HG03103 (cell line): ENCODE results near the gene CAPS.
"Not testable (repeated sequence)": the region's sequence is repeated elsewhere in the genome, so short reads cannot be mapped to it uniquely, and the experiment has no call there.

ENCODE experiments used
- ATAC-seq: cut with Tn5 transposase; IDR thresholded peaks from one replicate; pipeline ENCODE4 v1.9.1; 2021; ENCODE audit warnings: low read depth; ENCODE audit not compliant: unreplicated experiment

Gene CAPS

DNA sequence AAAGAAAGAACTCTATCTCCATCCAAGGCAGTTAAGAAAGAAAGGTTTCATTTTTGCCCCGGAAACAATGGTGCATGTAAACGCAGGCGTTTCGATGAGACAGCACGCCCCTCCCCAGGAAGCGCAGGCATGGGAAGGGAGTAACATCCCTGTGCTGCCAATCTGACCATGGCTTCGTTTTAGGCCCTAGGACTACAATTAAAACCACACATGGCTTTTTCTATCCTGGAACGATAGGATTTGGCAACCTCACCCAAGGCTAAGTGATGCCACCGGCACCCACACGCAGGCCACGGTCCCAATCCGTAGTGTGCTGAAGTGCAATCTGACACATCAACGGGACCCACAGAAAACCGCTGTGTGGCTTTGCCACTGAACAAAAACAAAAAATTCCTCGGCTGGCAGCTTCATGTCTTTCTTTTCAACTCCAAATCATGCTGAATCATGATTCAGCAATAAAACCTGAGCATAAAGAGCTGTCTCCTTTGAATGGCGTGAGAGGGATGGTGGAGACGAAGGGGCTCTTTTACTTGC is 39.7 kb downstream of the CAPS start:
- no peak for ATAC-seq

DNA sequence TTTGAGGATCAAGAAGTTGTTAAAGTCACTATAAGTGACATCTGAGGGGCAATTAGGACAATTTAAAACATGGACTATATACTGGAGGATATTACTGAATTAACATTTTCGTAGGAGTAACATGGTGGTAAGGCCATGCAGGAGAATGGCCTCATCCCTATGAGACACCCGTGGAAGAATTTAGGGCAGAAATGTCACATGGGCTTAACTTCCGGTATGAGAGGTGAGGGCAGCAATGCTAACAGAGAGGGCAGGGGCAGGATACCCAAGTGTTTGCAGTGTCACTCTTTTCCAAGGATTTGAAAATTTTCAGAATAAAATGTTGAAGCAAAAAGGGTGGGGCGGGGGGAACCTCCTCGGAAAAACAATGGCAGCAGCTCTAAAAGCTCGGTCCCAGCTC is 40.2 kb downstream of the CAPS start:
- ATAC-seq = no peak

DNA sequence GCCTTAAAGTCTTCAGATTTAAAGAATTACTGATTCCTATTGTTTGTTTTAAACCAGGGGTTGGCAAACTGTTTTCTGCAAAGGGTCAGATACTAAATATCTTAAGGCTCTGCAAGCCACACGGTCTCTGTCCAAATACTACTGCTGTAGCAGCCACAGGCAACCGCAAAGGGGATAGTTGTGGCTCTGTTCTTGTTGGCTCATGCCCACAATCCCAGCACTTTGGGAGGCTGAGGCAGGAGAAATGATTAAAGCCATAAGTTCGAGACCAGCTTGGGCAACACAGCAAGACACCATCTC is 41.5 kb downstream of the CAPS start:
- no peak for ATAC-seq

DNA sequence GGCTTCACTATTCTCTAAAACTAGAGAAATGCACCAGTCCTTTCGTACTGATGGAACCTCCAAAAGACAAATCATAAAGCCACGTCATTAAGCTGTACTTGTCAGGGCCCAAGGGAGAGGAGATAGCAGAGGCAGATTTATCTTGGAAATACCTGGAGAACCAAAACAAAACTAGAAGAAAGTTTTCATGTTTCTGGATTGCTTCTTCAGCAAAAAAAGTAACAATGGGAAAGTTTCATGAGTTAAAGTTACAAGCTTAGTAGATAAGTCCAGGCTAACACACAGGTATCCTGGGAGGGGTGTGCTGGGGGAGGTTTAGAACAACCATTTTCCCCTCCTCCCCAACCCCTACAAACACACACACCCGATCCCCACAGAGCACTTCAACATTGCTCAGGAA is 42.3 kb downstream of the CAPS start:
- ATAC-seq = no peak

DNA sequence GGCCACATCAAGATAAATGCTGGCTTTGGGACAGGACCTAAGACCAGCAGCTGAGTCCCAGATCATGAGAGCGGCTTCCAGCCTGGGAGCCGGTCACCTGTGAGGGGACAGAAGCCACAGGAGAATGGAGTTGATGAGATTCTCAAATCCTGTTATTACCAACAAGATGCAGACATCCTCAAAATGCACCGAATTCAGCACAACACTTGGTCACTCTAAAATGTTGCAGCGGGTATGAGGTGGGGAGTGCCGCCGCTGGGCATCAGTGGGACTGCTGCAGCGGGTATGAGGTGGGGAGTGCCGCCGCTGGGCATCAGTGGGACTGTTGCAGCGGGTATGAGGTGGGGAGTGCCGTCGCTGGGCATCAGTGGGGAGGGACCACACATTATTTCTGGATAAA is 42.7 kb downstream of the CAPS start:
- ATAC-seq = no peak

DNA sequence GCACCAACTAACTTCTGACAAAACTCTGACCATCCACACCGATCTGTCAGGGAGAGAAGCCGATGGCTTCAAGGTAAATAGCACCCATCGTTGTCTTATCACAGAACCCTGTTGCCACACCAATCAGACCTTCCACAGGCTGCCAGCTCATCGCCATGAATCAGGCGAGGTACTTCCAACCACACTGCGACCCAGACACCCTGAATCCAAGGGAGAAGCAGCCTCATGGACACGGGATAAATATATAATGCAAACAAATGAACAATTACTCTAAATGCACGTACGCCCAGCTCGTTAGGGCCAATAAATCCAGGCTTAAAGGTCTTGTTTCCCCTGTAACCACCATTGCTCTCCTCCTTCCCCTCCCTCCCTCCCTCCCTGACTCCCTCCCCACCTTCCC is 43.1 kb downstream of the CAPS start:
- no peak for ATAC-seq

DNA sequence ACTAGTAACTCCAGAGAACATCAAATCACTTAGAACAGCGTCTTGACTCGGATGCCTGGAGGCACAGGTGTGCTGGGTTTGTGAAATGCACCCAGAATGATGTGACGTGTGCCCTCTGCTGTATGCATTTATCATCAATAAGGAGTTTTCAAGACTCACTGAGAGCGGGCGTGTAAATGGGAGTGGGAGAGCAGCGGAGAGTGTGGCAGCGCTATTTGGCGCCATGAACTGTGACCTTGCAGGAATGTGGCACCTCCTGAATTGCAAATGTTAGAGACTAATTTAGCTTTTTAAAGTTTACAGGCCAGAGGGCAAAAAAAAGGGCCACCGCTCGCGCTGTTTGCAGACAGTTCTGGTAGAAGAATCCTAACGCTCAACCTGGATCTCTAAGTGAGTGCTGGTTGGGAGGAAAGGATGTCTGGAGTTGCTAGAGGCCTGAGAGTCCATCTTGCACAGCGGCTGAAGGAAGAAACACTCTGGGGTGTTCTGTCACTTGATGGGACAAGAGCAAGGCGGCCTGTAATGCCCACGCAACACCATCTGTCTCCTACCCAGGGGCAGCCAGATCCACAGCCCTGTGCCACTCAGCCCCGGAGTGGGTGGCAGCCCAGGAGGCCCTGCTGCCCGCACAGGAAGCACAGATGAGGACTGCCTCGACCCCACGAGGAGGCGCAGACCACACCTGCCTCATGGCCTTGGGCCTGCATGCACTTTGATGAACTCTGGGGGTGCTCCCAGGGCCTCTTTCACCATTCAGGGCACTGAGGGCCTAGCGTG is 44.2 kb downstream of the CAPS start:
- ATAC-seq = no peak

DNA sequence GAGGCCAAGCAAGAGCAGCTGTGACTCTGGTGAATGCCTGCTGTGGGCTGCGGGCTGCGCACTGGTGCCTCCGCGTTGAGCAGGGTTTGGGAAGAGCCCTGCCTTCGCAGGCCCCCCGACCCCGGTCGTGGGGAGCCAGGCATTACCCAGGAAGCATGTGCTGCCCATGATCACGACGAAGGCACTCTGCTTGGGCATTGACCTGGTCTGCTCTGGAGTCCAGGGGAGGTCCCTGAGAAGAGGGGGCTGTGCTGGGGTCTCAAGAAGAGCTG is 44.7 kb downstream of the CAPS start:
- ATAC-seq = no peak

DNA sequence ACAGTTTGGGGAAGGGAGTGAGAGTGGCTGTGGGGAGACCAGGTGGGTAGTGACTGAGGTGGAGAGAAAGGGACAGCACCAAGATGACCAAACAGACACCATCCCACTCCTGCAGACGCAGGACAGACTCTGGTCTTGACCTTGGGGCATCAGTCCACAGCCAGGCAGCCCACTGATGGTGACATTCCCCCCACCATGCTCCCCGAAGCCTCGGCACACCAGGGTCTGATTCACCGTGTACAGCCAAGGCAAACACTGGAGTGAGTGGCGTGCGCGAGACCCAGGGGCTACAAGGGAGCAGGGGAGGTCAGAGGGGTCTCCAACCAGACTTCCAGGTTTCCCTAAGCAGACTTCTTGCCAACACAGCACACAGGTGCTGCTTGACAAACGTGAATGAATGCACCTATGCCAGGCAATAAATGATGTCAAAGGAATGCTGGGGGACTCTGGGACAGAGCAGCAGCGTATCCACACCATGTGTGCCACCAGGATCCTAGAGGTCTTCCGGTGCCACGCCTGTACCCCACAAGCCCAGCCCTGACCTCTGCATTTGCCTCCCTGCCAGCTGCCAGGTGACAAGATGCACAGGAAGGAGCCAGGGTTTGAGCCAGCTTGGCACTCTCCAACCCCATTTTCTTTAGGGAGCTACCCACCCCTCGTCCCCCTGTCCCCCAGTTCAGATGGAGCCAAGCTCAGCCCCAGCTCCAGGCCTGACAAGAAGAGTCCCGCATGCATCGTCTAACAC is 45.4 kb downstream of the CAPS start:
- no peak for ATAC-seq

DNA sequence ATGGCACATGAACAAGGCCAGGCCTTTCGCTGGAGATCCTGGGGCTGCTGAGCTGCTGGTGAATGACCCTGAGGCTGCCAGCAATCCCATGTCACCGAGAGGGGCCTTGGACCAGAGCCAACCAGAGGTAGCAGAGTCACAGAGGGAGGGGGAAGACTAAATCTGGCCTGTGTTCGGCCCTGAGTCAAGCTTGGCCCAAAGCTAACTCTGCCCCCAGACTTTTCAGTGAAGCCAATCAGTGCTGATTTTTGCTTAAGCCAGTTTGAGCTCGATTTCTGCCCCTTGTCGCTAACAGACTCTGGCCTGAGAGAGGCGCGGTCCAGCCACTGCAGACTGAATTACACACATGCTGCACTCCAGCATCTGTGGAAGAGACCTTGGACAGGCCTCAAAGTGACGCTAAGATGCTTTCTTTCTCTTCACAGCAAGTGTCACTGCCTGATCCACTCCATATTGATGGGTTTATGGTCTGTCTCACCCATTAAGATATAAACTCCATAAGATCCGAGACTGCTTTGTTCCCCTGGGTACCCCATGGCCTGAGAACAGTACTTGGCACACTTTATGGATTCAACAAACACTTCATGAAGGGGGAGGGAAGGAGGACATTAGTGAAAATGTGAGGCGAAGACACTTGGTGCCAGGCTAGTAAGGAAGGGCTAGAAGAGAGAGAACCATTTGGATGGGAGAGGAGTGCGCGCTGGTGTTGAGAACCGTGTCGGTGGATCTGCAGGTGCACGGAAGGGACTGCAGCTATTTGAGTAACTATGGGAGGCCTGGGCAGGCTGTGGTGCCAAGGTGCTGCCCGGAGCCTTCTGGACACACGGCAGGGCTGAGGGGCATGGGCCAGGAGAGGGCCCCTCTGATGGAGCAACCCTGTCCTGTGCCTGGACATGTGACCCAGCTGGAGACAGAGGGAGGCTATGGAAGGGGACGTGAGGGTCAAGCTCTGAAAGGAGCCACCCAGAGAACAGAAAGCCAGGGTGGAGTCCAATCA is 46.2 kb downstream of the CAPS start:
- no peak for ATAC-seq

DNA sequence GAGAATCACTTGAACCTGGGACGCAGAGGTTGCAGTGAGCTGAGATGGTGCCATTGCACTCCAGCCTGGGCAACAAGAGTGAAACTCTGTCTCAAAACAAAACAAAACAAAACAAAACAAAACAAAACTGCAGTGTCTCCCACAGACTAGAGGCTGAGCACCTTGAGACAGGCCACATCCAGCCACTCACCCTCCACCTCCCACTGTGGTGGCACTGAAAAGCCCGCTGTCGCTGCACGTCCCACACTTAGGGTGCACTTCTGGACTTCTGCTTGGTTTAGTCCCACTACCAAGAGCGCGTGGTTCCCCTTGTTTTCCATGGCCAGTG is 47.6 kb downstream of the CAPS start:
- not testable (repeated sequence) for ATAC-seq

DNA sequence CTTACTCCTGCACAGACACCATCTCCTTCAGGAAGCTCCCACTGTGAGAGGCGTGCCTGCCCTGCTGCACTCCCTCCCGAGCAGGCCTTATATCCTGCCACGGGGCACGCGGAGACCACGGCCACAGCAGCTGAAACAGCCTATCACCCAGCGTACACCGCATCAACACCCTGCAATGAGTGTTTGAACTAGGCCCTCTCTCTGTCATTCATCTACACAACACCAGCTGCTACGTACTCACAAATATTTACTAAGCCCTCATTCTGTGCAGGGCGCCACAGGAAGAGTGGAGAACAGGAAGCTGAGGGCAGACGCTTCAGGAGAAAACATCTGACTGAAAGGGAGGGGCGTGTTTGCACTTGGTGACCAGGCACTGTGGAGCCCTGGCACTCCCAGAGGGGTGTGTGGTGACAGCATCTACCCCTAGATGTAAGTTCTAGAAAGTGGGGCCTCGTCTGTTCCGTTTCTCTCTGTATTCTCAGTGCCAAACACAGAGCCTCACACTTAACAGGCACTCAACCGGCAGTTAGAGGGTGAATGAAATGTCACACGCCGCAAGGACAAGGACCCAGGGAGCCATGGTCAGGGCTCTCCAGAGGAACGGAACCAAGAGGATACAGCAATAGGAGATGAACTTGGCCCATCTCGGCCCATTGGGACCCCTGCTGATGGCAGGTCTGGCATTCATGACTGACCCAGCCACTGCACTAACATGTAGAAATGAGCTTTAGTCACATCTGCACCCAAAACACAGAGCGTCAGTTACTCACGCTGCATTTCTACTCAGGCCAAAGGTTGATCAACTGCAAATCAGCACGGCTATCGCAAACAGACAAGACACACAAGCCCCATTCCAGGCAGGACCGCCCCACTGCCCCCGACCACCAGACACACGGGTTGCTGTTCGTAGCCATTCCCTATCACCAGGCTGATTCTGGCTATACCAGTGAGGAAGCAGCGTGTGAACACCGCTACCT is 48.2 kb downstream of the CAPS start:
- no peak for ATAC-seq

DNA sequence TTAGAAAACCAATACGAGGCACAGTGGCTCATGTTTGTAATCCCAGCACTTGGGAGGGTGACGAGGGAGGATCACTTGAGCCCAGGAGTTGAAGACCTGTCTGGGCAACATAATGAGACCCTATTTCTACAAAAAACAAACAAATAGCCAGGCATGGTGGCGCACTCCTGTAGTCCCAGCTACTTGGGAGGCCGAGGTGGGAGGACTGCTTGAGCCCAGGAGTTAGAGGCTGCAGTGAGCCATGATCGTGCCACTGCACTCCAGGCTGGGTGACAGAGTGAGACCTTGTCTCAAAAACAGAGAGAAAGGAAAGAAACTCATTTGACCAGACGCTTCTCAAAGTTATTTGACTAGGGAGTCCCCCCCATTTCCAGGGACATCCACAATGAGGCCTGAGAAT is 49.2 kb downstream of the CAPS start:
- not testable (repeated sequence) for ATAC-seq

DNA sequence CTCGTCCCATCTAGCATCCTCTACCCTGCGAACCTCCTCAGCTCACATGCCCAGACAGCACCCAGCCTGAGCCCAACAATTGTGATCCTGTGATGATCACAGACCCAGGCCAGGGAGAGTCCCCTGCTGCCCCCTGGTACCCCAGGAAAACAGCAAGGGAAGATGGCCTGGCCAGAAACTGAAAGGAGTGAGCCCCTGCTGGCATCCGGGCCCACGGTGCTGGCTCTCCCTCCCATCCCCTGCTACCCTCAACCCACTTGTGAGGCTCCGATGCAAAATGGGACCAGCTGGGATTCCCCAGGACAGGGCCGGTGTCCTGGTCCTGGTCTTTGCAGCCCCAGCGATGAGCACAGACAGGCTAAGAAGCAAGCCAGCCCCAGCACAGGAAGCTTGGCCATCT is 49.8 kb downstream of the CAPS start:
- no peak for ATAC-seq

DNA sequence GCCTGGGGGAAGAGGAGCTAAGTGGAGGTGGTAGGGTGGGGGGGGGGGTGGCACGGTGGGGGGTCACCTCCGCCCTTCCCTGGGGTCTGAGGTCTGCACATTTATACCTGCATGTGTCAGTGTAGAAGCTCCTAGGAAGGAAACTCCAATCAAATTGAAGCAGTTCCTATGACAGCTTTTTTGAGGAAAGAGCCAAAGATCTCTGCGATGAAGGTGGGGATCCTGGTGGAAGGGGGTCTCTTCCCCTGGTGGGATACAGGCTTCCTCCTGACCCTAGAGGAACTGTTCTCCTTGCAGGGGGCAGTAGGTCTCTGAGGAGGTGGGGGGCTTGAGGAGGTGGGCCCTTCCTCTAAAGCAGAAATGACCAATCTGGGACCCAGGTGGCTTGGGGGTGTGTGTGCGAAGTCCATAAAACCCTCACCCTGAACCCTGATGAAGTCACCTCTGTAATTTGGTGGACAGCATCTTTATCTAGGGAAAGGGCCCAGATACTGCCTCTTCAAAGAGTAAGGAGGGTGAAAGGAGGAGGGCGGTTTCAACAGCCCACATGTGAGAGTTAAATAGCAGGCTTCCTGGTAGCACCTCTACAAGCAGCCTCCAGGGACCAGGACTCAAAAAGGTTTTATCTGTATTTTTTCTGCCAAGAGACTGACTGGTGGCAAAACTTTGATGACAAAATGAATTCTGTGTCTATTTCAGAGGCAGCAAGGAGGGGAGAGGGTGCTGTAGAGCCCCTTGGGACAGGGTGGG is 50.9 kb downstream of the CAPS start:
- ATAC-seq = no peak
